HG02970 (cell line): Measurements from ENCODE around the gene ABCF2.

Source experiments
- ATAC-seq: cut with Tn5 transposase; IDR thresholded peaks from one replicate; pipeline ENCODE4 v1.9.1; 2021; ENCODE audit warnings: mild to moderate bottlenecking, moderate library complexity, moderate number of reproducible peaks; ENCODE audit not compliant: unreplicated experiment, low FRiP score

The ABCF2 gene

GRCh38 chr7:151242159-151243044, 15.4 kb upstream of the ABCF2 start:
- no peak for ATAC-seq

GRCh38 chr7:151241755-151242096, 14.7 kb upstream of the ABCF2 start:
- ATAC-seq: no peak

GRCh38 chr7:151240942-151241754, 14.1 kb upstream of the ABCF2 start:
- no peak for ATAC-seq

GRCh38 chr7:151240536-151240935, 13.5 kb upstream of the ABCF2 start:
- no peak for ATAC-seq

GRCh38 chr7:151239837-151240459, 12.9 kb upstream of the ABCF2 start:
- ATAC-seq: no peak

GRCh38 chr7:151238924-151239836, 12.2 kb upstream of the ABCF2 start:
- no peak for ATAC-seq

- no peak for ATAC-seq
Observed at GRCh38 chr7:151238190-151238810, 11.3 kb upstream of the ABCF2 start.

GRCh38 chr7:151237244-151238189, 10.5 kb upstream of the ABCF2 start:
- ATAC-seq: no peak

- ATAC-seq: no peak
Observed at GRCh38 chr7:151236406-151236805, 9.4 kb upstream of the ABCF2 start.

- no peak for ATAC-seq
Observed at GRCh38 chr7:151235091-151235787, 8.2 kb upstream of the ABCF2 start.

GRCh38 chr7:151233804-151234203, 6.8 kb upstream of the ABCF2 start:
- ATAC-seq: no peak

- no peak for ATAC-seq
Observed at GRCh38 chr7:151232917-151233701, 6.1 kb upstream of the ABCF2 start.

- peak; percentile 90 for ATAC-seq
Observed at GRCh38 chr7:151232091-151232916, 5.3 kb upstream of the ABCF2 start, which contains the start of gene CHPF2. Gene CHPF2 (plus strand): TSS chr7:151232483. CDS start chr7:151234012, 1,529 bp downstream.

GRCh38 chr7:151231080-151231479, 4.1 kb upstream of the ABCF2 start:
- ATAC-seq: no peak

GRCh38 chr7:151229249-151229648, 2.2 kb upstream of the ABCF2 start:
- no peak for ATAC-seq
